Panc1 (cell line): ENCODE measurements around the gene GGT1. TPM values are rescaled to one million over a fixed set of nuclear protein-coding genes. Genes with fewer than 3 reads are reported as not detected.

Experiments used
- ATAC-seq: fragments of 200-7000 bp; cut with Tn5 transposase; 2 replicates; pipeline ENCODE4 v1.9.1; 2020; ENCODE audit warnings: mild to moderate bottlenecking, moderate library complexity
- BruUV-seq: library from RNA; stranded (reverse); fragments of 400-500 nt; replicated peaks from 2 replicates; lab custom pipeline; 2021; lab: Mats Ljungman, UMichigan
- CTCF ChIA-PET: fragments of 300-600 bp; sonication (Branson Sonifier 250); formaldehyde crosslinking; loops from one replicate; lab custom pipeline; 2022; ENCODE audit warnings: antibody characterized with exemption; lab: Charles Lee
- POLR2A ChIA-PET: fragments of 300-600 bp; sonication (Branson Sonifier 250); formaldehyde crosslinking; loops from one replicate; lab custom pipeline; 2022; ENCODE audit warnings: antibody characterized with exemption; lab: Charles Lee
- DNase-seq: peaks from one replicate; pipeline ENCODE4 v3.0.0-alpha.2; 2010; ENCODE audit warnings: low read depth, low spot score
- H3K27ac ChIP-seq: 2 replicates; pipeline ENCODE4 v1.5.1; 2011; ENCODE audit warnings: mild to moderate bottlenecking, low read length, inconsistent platforms
- H3K27me3 ChIP-seq: fragments of 200-500 bp; sonication (Bioruptor generic); 2 replicates; pipeline ENCODE4 v1.6.0; 2014; ENCODE audit warnings: low read length, inconsistent platforms; ENCODE audit not compliant: control insufficient read depth, insufficient read depth
- H3K36me3 ChIP-seq: fragments of 200-500 bp; sonication (Bioruptor generic); 2 replicates; pipeline ENCODE4 v1.5.1; 2014; ENCODE audit warnings: inconsistent platforms, mild to moderate bottlenecking, low read length, moderate library complexity; ENCODE audit not compliant: control insufficient read depth, insufficient read depth
- H3K4me1 ChIP-seq: 2 replicates; pipeline ENCODE4 v1.5.1; 2011; ENCODE audit warnings: inconsistent platforms, mild to moderate bottlenecking, low read length, moderate library complexity; ENCODE audit not compliant: control insufficient read depth, insufficient read depth
- H3K4me3 ChIP-seq, 2 experiments: 2 replicates each; pipeline ENCODE4 v1.5.1; 2011 to 2012; ENCODE audit warnings: low read depth in 2 of 2, low read length in 2 of 2, mild to moderate bottlenecking in 2 of 2, inconsistent platforms in 1 of 2, moderate library complexity in 1 of 2
- H3K9me3 ChIP-seq: fragments of 200-500 bp; sonication (Bioruptor generic); 2 replicates; pipeline ENCODE4 v1.5.1; 2014; ENCODE audit warnings: low read depth, mild to moderate bottlenecking, inconsistent platforms, low read length, moderate library complexity; ENCODE audit not compliant: control insufficient read depth, insufficient read depth
- CTCF ChIP-seq: fragments of 450-650 bp; IDR thresholded peaks from 2 replicates; pipeline ENCODE4 v1.5.1; 2017; ENCODE audit warnings: mild to moderate bottlenecking
- POLR2AphosphoS5 ChIP-seq: IDR thresholded peaks from 2 replicates; pipeline ENCODE4 v1.6.1; 2012; ENCODE audit warnings: mild to moderate bottlenecking, low read depth, low read length, moderate library complexity
- SIN3A ChIP-seq: IDR thresholded peaks from 2 replicates; pipeline ENCODE4 v1.6.1; 2012; ENCODE audit warnings: low read depth, mild to moderate bottlenecking, low read length, moderate library complexity, borderline replicate concordance; ENCODE audit not compliant: insufficient read depth
- TCF7L2 ChIP-seq: IDR thresholded peaks from 2 replicates; pipeline ENCODE4 v1.6.1; 2011; ENCODE audit warnings: mild to moderate bottlenecking, low read depth, low read length, inconsistent platforms
- in situ Hi-C: cut with HindIII; loops from 2 replicates; pipeline ENCODE4 v1.10.0; 2016; ENCODE audit warnings: low sequenced_read_pairs, low pct_unique_long_range_greater_than_20kb
- intact Hi-C: fragments of 100-400 bp; cut with micrococcal nuclease; formaldehyde crosslinking; loops from one replicate; pipeline ENCODE4 v1.10.0; 2022; ENCODE audit not compliant: unreplicated experiment
- total RNA-seq: library from RNA; stranded (reverse); gene quantifications from one replicate; pipeline ENCODE4 v1.2.1, GENCODE V29; 2021; ENCODE audit not compliant: unreplicated experiment
- TF ChIP-seq, protein P1 (sequence below), 2 experiments: IDR thresholded peaks; 2 replicates each; pipeline ENCODE4 v1.6.1; 2011 to 2012; ENCODE audit warnings: low read depth in 2 of 2, control low read depth in 1 of 2, low read length in 1 of 2, mild to moderate bottlenecking in 1 of 2, moderate library complexity in 1 of 2; ENCODE audit not compliant: insufficient read depth in 1 of 2

The GGT1 gene
- total RNA-seq, 1 experiment from 2014 or later, result 2.6 TPM

- POLR2A ChIA-PET, result no interaction called here
- in situ Hi-C loops (no loop called here), intact Hi-C loops (no loop called here)
- Histone ChIP-seq H3K4me1 (peaks cover 4% of the 10 kb centered on the region; the same call in 1 of the 2 replicates), H3K36me3 (no peaks in the 10 kb centered on the region), H3K27me3 (no peaks in the 10 kb centered on the region), H3K9me3 (no peaks in the 10 kb centered on the region), H3K4me3 (no peak overlapping the region), H3K27ac (no peak overlapping the region)
- TF ChIP-seq SIN3A, result no peak
- TF ChIP-seq, protein P1, sequence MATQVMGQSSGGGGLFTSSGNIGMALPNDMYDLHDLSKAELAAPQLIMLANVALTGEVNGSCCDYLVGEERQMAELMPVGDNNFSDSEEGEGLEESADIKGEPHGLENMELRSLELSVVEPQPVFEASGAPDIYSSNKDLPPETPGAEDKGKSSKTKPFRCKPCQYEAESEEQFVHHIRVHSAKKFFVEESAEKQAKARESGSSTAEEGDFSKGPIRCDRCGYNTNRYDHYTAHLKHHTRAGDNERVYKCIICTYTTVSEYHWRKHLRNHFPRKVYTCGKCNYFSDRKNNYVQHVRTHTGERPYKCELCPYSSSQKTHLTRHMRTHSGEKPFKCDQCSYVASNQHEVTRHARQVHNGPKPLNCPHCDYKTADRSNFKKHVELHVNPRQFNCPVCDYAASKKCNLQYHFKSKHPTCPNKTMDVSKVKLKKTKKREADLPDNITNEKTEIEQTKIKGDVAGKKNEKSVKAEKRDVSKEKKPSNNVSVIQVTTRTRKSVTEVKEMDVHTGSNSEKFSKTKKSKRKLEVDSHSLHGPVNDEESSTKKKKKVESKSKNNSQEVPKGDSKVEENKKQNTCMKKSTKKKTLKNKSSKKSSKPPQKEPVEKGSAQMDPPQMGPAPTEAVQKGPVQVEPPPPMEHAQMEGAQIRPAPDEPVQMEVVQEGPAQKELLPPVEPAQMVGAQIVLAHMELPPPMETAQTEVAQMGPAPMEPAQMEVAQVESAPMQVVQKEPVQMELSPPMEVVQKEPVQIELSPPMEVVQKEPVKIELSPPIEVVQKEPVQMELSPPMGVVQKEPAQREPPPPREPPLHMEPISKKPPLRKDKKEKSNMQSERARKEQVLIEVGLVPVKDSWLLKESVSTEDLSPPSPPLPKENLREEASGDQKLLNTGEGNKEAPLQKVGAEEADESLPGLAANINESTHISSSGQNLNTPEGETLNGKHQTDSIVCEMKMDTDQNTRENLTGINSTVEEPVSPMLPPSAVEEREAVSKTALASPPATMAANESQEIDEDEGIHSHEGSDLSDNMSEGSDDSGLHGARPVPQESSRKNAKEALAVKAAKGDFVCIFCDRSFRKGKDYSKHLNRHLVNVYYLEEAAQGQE (IDR thresholded peaks at IDR 0.05; ENCODE audit: insufficient read depth in 1 of 2, low read depth in 2 of 2, low read length in 1 of 2), result no peak
- TF ChIP-seq POLR2AphosphoS5, result no peak
- no TSS peak for BruUV-seq
- CTCF ChIA-PET, result interaction anchor here (0.7 kb wide), 1 partner anchor 252 kb away, joined by 6 read pairs; no protein-coding TSS in a partner anchor
- DNase-seq (no peak), ATAC-seq (no peak)
Measured at GRCh38 chr22:24593836-24594568, 9.0 kb upstream of the GGT1 start.

DNA sequence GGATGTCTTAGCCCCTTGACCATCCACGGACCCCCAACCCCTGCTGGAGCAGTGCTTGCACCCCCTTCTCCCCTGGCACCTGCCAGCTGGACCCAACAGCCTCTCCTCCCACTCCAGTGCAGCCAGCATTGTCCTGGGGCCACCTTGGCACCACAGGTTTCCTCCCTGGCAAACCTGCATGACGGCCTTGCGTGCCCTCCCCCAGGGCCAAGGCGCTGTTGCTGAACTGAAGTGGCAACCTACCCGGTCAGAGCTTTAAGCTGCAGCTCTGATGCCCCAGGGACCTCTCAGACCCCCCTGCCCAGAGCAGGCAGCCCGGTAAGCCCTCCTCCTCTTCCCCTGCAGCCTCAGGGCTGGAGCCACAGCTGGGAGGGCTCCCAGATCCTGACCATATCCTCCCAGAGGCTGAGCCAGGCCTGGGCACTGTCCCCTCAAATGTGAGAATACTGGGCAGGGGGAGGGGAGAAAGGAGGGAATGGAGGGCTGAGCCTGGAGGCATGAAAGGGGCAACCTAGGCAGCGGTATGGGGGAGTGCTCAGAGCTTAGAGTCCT lies 8.3 kb upstream of the GGT1 start:
- Histone ChIP-seq H3K36me3 (no peaks in the 10 kb centered on the region), H3K27me3 (no peaks in the 10 kb centered on the region), H3K4me1 (peaks cover 4% of the 10 kb centered on the region; the same call in 1 of the 2 replicates), H3K4me3 (no peak overlapping the region), H3K9me3 (no peaks in the 10 kb centered on the region), H3K27ac (no peak overlapping the region)
- in situ Hi-C loops, result no loop called here
- DNase-seq (no peak), ATAC-seq (no peak)
- ChIA-PET CTCF (no interaction called here), POLR2A (interaction anchor here (0.6 kb wide), 1 partner anchor 147 kb away, joined by 8 read pairs; no protein-coding TSS in a partner anchor)
- BruUV-seq, result no TSS peak
- intact Hi-C loops, result no loop called here
- TF ChIP-seq, protein P1 (IDR thresholded peaks at IDR 0.05; ENCODE audit: insufficient read depth in 1 of 2, low read depth in 2 of 2, low read length in 1 of 2), result no peak
- no peak for TF ChIP-seq POLR2AphosphoS5
- no peak for TF ChIP-seq TCF7L2
- TF ChIP-seq CTCF, result no peak
- no peak for TF ChIP-seq SIN3A
